GM12878 (cell line): ENCODE data around the gene MTHFD2. TPM values are rescaled to one million over a fixed set of nuclear protein-coding genes. Genes with fewer than 3 reads are reported as not detected.

Experiments
- ATAC-seq: fragments of 200-7000 bp; cut with Tn5 transposase; 3 replicates; pipeline ENCODE4 v1.9.1; 2020; ENCODE audit warnings: mild to moderate bottlenecking, moderate library complexity
- BruUV-seq: library from RNA; stranded (reverse); fragments of 400-500 nt; replicated peaks from 2 replicates; lab custom pipeline; 2021; lab: Mats Ljungman, UMichigan
- CTCF ChIA-PET: fragments of 300-600 bp; sonication (Branson Sonifier 250); formaldehyde crosslinking; extraction: SDS; loops from one replicate; lab custom pipeline; 2021; ENCODE audit warnings: inconsistent platforms; lab: Yijun Ruan, JAX
- POLR2A ChIA-PET: fragments of 350-600 bp; formaldehyde crosslinking; extraction: SDS; loops from one replicate; lab custom pipeline; 2021; ENCODE audit warnings: inconsistent platforms; lab: Charles Lee
- RAD21 ChIA-PET: fragments of 300-600 bp; sonication (Branson Sonifier 250); formaldehyde crosslinking; loops from one replicate; lab custom pipeline; 2023; ENCODE audit warnings: antibody characterized with exemption; ENCODE audit not compliant: unreplicated experiment; lab: Charles Lee
- SMC1A ChIA-PET: fragments of 300-600 bp; sonication (Branson Sonifier 250); formaldehyde crosslinking; loops from one replicate; lab custom pipeline; 2023; ENCODE audit not compliant: unreplicated experiment, uncharacterized antibody; lab: Charles Lee
- DNase-seq: peaks from one replicate; pipeline ENCODE4 v3.0.0-alpha.2; 2011; ENCODE audit warnings: low read depth, low spot score
- FAIRE-seq: peaks from 3 replicates; lab custom pipeline; 2011; peaks lifted over from hg19 to GRCh38; lab: Jason Lieb, UNC
- H2AFZ ChIP-seq: 2 replicates; pipeline ENCODE4 v1.6.0; 2011; ENCODE audit warnings: low read depth, low read length, control low read depth; ENCODE audit not compliant: control insufficient read depth
- H3K27ac ChIP-seq: 2 replicates; pipeline ENCODE4 v1.5.1; 2011; ENCODE audit warnings: control low read depth; ENCODE audit not compliant: control insufficient read depth, insufficient read depth
- H3K27me3 ChIP-seq, 2 experiments: replicated peaks in 1 of 2; 2 replicates each; pipeline versions ENCODE4 v1.6.0 to v1.6.1; 2011; ENCODE audit warnings: low read length in 1 of 2; ENCODE audit not compliant: control insufficient read depth in 2 of 2, insufficient read depth in 2 of 2
- H3K36me3 ChIP-seq, 2 experiments: 2 replicates each; pipeline ENCODE4 v1.5.1; 2011; ENCODE audit warnings: low read length in 1 of 2; ENCODE audit not compliant: control insufficient read depth in 2 of 2, insufficient read depth in 2 of 2
- H3K4me1 ChIP-seq: 2 replicates; pipeline ENCODE4 v1.6.1; 2011; ENCODE audit warnings: mild to moderate bottlenecking, low read length, moderate library complexity, mixed read lengths; ENCODE audit not compliant: control insufficient read depth, insufficient read depth
- H3K4me2 ChIP-seq: 2 replicates; pipeline ENCODE4 v1.6.0; 2011; ENCODE audit warnings: control low read depth; ENCODE audit not compliant: control insufficient read depth, insufficient read depth
- H3K4me3 ChIP-seq: fragments of 200-600 bp; sonication (generic); 2 replicates; pipeline ENCODE4 v1.5.1; 2016
- H3K79me2 ChIP-seq: 2 replicates; pipeline ENCODE4 v1.6.0; 2011; ENCODE audit warnings: low read length; ENCODE audit not compliant: control insufficient read depth, insufficient read depth
- H3K9ac ChIP-seq: 2 replicates; pipeline ENCODE4 v1.8.0; 2011; ENCODE audit warnings: low read length, control low read depth, mixed read lengths; ENCODE audit not compliant: control insufficient read depth, insufficient read depth
- H3K9me3 ChIP-seq: replicated peaks from 3 replicates; pipeline ENCODE4 v1.5.1; 2011; ENCODE audit warnings: mild to moderate bottlenecking, low read length; ENCODE audit not compliant: control insufficient read depth, insufficient read depth
- H4K20me1 ChIP-seq: 2 replicates; pipeline ENCODE4 v1.6.0; 2011; ENCODE audit not compliant: control insufficient read depth, insufficient read depth
- CHD1 ChIP-seq: IDR thresholded peaks from 2 replicates; pipeline ENCODE4 v1.6.1; 2012; ENCODE audit warnings: low read depth, low read length, improper control_type of control experiment
- EED ChIP-seq: sonication (generic); IDR thresholded peaks from 2 replicates; pipeline ENCODE4 v1.6.1; 2016; ENCODE audit warnings: antibody characterized with exemption, low read depth
- ETV6 ChIP-seq, 2 experiments: fragments of 450-650 bp in 1 of 2; IDR thresholded peaks in 1 of 2; conservative IDR thresholded peaks in 1 of 2; 2 replicates each; pipeline ENCODE4 v1.6.1; 2014; ENCODE audit warnings: antibody characterized with exemption in 1 of 2, borderline replicate concordance in 1 of 2, low read depth in 1 of 2, mild to moderate bottlenecking in 1 of 2, moderate library complexity in 1 of 2
- HDAC2 ChIP-seq: fragments of 200-600 bp; sonication (generic); IDR thresholded peaks from 2 replicates; pipeline ENCODE4 v1.6.1; 2017
- MTA2 ChIP-seq: fragments of 450-650 bp; IDR thresholded peaks from 2 replicates; pipeline ENCODE4 v1.6.1; 2016; ENCODE audit warnings: low read depth, mild to moderate bottlenecking, moderate library complexity
- NR2C1 ChIP-seq: fragments of 450-650 bp; IDR thresholded peaks from 2 replicates; pipeline ENCODE4 v1.6.1; 2017; ENCODE audit warnings: antibody characterized with exemption, mild to moderate bottlenecking, moderate library complexity
- PML ChIP-seq: IDR thresholded peaks from 2 replicates; pipeline ENCODE4 v1.6.1; 2012; ENCODE audit warnings: low read length, inconsistent platforms
- RUNX3 ChIP-seq: IDR thresholded peaks from 2 replicates; pipeline ENCODE4 v1.6.1; 2012; ENCODE audit warnings: low read length, inconsistent platforms
- ZZZ3 ChIP-seq: IDR thresholded peaks from 2 replicates; pipeline ENCODE4 v1.6.1; 2011; ENCODE audit warnings: low read depth; ENCODE audit not compliant: control insufficient read depth, insufficient read length
- WGBS: methylation state at CpG from one replicate; pipeline ENCODE4 v1.1.6; 2016; ENCODE audit warnings: low lambda C conversion rate; ENCODE audit not compliant: insufficient replicate concordance, insufficient coverage; ENCODE audit errors: missing lambda C conversion rate; 5-methylcytosine and 5-hydroxymethylcytosine counted together
- in situ Hi-C: fragments of 300-500 bp; cut with MboI; formaldehyde crosslinking; loops from 9 replicates; pipeline ENCODE4 v1.14.3; 2018; ENCODE audit warnings: mixed read lengths
- intact Hi-C: fragments of 100-400 bp; cut with micrococcal nuclease; formaldehyde crosslinking; loops from one replicate; pipeline ENCODE4 v1.14.2; 2022; ENCODE audit not compliant: unreplicated experiment
- polyA plus RNA-seq, 11 experiments: library from polyadenylated mRNA; depleted of rRNA in 4 of 11; unstranded in 6 of 11; stranded (reverse) in 5 of 11; fragments of >200 nt; fragmentation: Nextera tagmentation in 4 of 11; fragmentation: Illumina TruSeq in 1 of 11; extraction: Ambion mirVana in 4 of 11; extraction: Trizol in 1 of 11; gene quantifications; 1 replicate in 1 of 11; 2 replicates in 10 of 11; pipeline versions ENCODE4 v1.2.1 to v1.2.3, GENCODE V29; 2011 to 2016; ENCODE audit warnings: inconsistent platforms in 2 of 11, missing spikeins in 2 of 11, low read depth in 1 of 11
- total RNA-seq, 4 experiments: library from RNA; depleted of rRNA in 3 of 4; stranded (reverse); fragments of >200 nt in 3 of 4; fragmentation: Illumina TruSeq in 1 of 4; extraction: Trizol in 1 of 4; gene quantifications; 2 replicates each; pipeline versions ENCODE4 v1.2.1 to v1.2.3, GENCODE V29; 2013 to 2021
- TF ChIP-seq, protein P1 (sequence below): IDR thresholded peaks from 2 replicates; pipeline ENCODE4 v1.6.1; 2012; ENCODE audit warnings: low read depth, low read length, improper control_type of control experiment
- TF ChIP-seq, protein P2 (sequence below): IDR thresholded peaks from 2 replicates; pipeline ENCODE4 v1.6.1; 2012; ENCODE audit warnings: mild to moderate bottlenecking, low read depth, low read length
- TF ChIP-seq, protein P3 (sequence below): IDR thresholded peaks from 2 replicates; pipeline ENCODE4 v1.6.1; 2011; ENCODE audit warnings: borderline replicate concordance, low read depth, mild to moderate bottlenecking, moderate library complexity, low read length; ENCODE audit not compliant: insufficient read depth, poor library complexity, severe bottlenecking

MTHFD2 gene
- total and polyA plus RNA-seq, 10 of the 15 experiments (the other 5 are each of a cell fraction or from before 2014, with no cell fraction given) = 128 to 292 (median 150) TPM

DNA sequence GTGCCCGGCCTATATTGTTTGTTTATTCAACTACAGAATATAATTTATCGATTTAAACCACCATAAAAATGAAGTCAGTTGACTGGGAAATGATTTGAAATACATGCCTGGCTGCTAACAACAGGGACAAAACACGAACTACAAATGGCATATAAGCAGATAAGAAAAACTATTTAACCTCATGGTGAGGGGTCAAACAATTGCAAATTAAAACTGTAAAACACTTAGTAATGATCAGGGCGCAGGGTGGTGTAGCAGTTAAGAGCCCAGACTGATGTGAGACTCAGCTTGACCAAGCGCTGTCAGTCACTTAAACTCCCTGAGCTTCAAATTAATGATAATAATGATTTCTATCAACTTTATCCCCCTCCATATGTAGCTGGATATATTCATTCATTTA, 6.7 kb downstream of the MTHFD2 start:
- no peak overlapping the region for H3K9ac ChIP-seq
- ChIA-PET CTCF (interaction anchor here (0.7 to 3.7 kb wide), 12 partner anchors 11 to 381 kb away, joined by 3 to 15 read pairs (median 5); partner anchors contain the start of genes BOLA3 and MOB1A), POLR2A (interaction anchor here (1.1 to 5.5 kb wide), 5 partner anchors 13 to 92 kb away, joined by 3 to 45 read pairs (median 12); partner anchors contain the start of gene MOB1A), SMC1A (interaction anchor here (0.8 to 4.3 kb wide), 16 partner anchors 9 to 381 kb away, joined by 3 to 28 read pairs (median 5); partner anchors contain the start of gene MOB1A), RAD21 (interaction anchor here (0.9 to 3.8 kb wide), 8 partner anchors 10 to 297 kb away, joined by 3 to 20 read pairs (median 4); partner anchors contain the start of gene MOB1A)
- peak overlapping the region; percentile 11; the same call in 1 of the 2 replicates for H3K4me3 ChIP-seq
- H3K4me1 ChIP-seq = peaks cover 25% of the 10 kb centered on the region
- intact Hi-C loops = no loop called here
- peaks cover 80% of the 10 kb centered on the region for H3K79me2 ChIP-seq
- no peak for FAIRE-seq
- no peak for DNase-seq
- H3K27ac ChIP-seq = peak overlapping the region; percentile 26
- H4K20me1 ChIP-seq = peaks cover 3% of the 10 kb centered on the region; the same call in 1 of the 2 replicates
- in situ Hi-C loops = no loop called here
- peaks cover 9 to 30% of the 10 kb centered on the region in 2 experiments; a peak in 3 of 4 replicates for H3K36me3 ChIP-seq
- TF ChIP-seq, protein P1, sequence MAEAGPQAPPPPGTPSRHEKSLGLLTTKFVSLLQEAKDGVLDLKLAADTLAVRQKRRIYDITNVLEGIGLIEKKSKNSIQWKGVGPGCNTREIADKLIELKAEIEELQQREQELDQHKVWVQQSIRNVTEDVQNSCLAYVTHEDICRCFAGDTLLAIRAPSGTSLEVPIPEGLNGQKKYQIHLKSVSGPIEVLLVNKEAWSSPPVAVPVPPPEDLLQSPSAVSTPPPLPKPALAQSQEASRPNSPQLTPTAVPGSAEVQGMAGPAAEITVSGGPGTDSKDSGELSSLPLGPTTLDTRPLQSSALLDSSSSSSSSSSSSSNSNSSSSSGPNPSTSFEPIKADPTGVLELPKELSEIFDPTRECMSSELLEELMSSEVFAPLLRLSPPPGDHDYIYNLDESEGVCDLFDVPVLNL = no peak
- TF ChIP-seq, protein P2, sequence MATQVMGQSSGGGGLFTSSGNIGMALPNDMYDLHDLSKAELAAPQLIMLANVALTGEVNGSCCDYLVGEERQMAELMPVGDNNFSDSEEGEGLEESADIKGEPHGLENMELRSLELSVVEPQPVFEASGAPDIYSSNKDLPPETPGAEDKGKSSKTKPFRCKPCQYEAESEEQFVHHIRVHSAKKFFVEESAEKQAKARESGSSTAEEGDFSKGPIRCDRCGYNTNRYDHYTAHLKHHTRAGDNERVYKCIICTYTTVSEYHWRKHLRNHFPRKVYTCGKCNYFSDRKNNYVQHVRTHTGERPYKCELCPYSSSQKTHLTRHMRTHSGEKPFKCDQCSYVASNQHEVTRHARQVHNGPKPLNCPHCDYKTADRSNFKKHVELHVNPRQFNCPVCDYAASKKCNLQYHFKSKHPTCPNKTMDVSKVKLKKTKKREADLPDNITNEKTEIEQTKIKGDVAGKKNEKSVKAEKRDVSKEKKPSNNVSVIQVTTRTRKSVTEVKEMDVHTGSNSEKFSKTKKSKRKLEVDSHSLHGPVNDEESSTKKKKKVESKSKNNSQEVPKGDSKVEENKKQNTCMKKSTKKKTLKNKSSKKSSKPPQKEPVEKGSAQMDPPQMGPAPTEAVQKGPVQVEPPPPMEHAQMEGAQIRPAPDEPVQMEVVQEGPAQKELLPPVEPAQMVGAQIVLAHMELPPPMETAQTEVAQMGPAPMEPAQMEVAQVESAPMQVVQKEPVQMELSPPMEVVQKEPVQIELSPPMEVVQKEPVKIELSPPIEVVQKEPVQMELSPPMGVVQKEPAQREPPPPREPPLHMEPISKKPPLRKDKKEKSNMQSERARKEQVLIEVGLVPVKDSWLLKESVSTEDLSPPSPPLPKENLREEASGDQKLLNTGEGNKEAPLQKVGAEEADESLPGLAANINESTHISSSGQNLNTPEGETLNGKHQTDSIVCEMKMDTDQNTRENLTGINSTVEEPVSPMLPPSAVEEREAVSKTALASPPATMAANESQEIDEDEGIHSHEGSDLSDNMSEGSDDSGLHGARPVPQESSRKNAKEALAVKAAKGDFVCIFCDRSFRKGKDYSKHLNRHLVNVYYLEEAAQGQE = no peak
- no peak for TF ChIP-seq RUNX3
- no peak for TF ChIP-seq EED
- no peak for TF ChIP-seq MTA2
- TF ChIP-seq PML = no peak
- no peak for TF ChIP-seq HDAC2
- TF ChIP-seq CHD1 = no peak
- TF ChIP-seq, protein P3, sequence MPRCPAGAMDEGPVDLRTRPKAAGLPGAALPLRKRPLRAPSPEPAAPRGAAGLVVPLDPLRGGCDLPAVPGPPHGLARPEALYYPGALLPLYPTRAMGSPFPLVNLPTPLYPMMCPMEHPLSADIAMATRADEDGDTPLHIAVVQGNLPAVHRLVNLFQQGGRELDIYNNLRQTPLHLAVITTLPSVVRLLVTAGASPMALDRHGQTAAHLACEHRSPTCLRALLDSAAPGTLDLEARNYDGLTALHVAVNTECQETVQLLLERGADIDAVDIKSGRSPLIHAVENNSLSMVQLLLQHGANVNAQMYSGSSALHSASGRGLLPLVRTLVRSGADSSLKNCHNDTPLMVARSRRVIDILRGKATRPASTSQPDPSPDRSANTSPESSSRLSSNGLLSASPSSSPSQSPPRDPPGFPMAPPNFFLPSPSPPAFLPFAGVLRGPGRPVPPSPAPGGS = no peak
- no peak for TF ChIP-seq NR2C1
- no peak for TF ChIP-seq ETV6 (conservative IDR thresholded peaks at IDR 0.05 in 1 of 2, IDR thresholded peaks at IDR 0.05 in 1 of 2; ENCODE audit: borderline replicate concordance in 1 of 2, low read depth in 1 of 2)
- TF ChIP-seq ZZZ3 = no peak
- no TSS peak for BruUV-seq
- H3K9me3 ChIP-seq = no peaks in the 10 kb centered on the region
- H3K27me3 ChIP-seq = no peaks in the 10 kb centered on the region
- 40% methylated on average over 5 of the region's 5 CpGs for WGBS
- ATAC-seq = 0 out of 3 replicates have a peak, but pooled peaks have one; percentile 10
- H3K4me2 ChIP-seq = peak overlapping the region; percentile 71
- H2AFZ ChIP-seq = no peak overlapping the region
